NT2/D1 (cell line): ENCODE data around the gene TP53I11.

Experiments used
- SUZ12 ChIP-seq: IDR thresholded peaks from 2 replicates; pipeline ENCODE4 v1.6.1; 2011; ENCODE audit not compliant: insufficient read length, insufficient read depth; ENCODE audit errors: extremely low read depth
- YY1 ChIP-seq: IDR thresholded peaks from 2 replicates; pipeline ENCODE4 v1.6.1; 2011; ENCODE audit not compliant: insufficient read length, insufficient read depth
- ZNF274 ChIP-seq: IDR thresholded peaks from 2 replicates; pipeline ENCODE4 v1.6.1; 2011; ENCODE audit warnings: mild to moderate bottlenecking, low read depth, low read length

DNA sequence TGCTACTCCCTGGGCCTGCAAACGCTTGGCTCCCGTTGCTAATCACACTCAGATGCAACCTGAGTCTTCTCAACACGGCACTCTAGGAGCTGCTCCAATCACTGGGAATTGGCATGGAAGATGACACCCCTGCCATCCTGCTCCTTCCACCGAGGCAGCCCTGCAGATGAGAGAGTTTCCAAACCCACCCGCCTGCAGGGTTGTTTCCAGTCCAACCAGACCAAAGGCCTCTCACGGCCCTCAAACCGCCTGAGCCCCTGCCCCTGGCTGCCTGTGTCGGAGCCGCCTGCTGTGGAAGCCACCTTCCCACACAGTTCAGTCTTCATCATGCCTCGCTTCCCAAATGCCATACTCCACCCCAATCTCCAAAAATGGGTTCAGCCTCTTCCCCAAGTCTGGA lies 36.8 kb upstream of the TP53I11 start:
- no peak for TF ChIP-seq ZNF274
- TF ChIP-seq YY1 = no peak
- no peak for TF ChIP-seq SUZ12
